Colonic mucosa (tissue), 4 donors: ENCODE results near the gene TNK1. TPM values are rescaled to one million over a fixed set of nuclear protein-coding genes. Genes with fewer than 3 reads are reported as not detected.
A peak's percentile ranks its signal among the peaks of the same experiment; 100 is the strongest.

Source experiments
- DNase-seq: peaks from one replicate; pipeline ENCODE4 v3.0.0-alpha.2; 2020
- H3K27ac ChIP-seq: fragments of 200-600 bp; one replicate; pipeline ENCODE4 v1.8.0; 2021
- H3K27me3 ChIP-seq: fragments of 200-600 bp; one replicate; pipeline ENCODE4 v1.8.0; 2021
- H3K36me3 ChIP-seq: fragments of 200-600 bp; one replicate; pipeline ENCODE4 v1.8.0; 2021
- H3K4me1 ChIP-seq: fragments of 200-600 bp; one replicate; pipeline ENCODE4 v1.8.0; 2021; ENCODE audit warnings: mild to moderate bottlenecking
- H3K4me3 ChIP-seq: fragments of 200-600 bp; one replicate; pipeline ENCODE4 v1.8.0; 2021
- H3K9ac ChIP-seq, 2 donors: one replicate each; pipeline ENCODE4 v1.7.0; 2013; ENCODE audit warnings: control low read depth in 2 of 2, low read depth in 2 of 2, low read length in 2 of 2
- H3K9me3 ChIP-seq: fragments of 200-600 bp; one replicate; pipeline ENCODE4 v1.8.0; 2021
- CTCF ChIP-seq: fragments of 200-600 bp; IDR thresholded peaks from one replicate; pipeline ENCODE4 v1.8.0; 2022; ENCODE audit warnings: antibody characterized with exemption, mild to moderate bottlenecking
- intact Hi-C: fragments of 100-400 bp; cut with DNase I; formaldehyde crosslinking; loops from one replicate; pipeline ENCODE4 v1.14.1; 2022
- total RNA-seq, 2 donors: library from RNA; stranded (reverse); fragmentation: NEBNext Ultra II Directional in 1 of 2; extraction: Animal tissue kit (Norgen Biotek cat#: 25700) in 1 of 2; gene quantifications; one replicate each; pipeline ENCODE4 v1.2.1, GENCODE V29; 2021
- donor health status: healthy.
- donor health status: DM: no; HTN: no; CAD: no.
- donor health status: DM: no; HTN: no; CAD: no.

Gene TNK1
- total RNA-seq, 2 donors from 2014 or later, result 18.0 to 22.6 TPM

- Histone ChIP-seq H3K4me1 (no peaks in the 10 kb centered on the region), H3K9me3 (no peaks in the 10 kb centered on the region), H3K4me3 (no peak overlapping the region), H3K27ac (no peak overlapping the region), H3K27me3 (no peaks in the 10 kb centered on the region), H3K36me3 (no peaks in the 10 kb centered on the region), H3K9ac (no peak overlapping the region)
- no peak for TF ChIP-seq CTCF
- intact Hi-C loops, result loop anchor here (10.0 kb wide), 1 partner anchor 154 kb away; the partner anchor contains the start of gene MPDU1
- no peak for DNase-seq
These were observed 50.3 kb downstream of the TNK1 start for GRCh38 chr17:7431231-7431630.

- Histone ChIP-seq H3K4me1 (peaks cover 8% of the 10 kb centered on the region), H3K27me3 (no peaks in the 10 kb centered on the region), H3K9ac (no peak overlapping the region), H3K9me3 (no peaks in the 10 kb centered on the region), H3K27ac (no peak overlapping the region), H3K4me3 (no peak overlapping the region), H3K36me3 (no peaks in the 10 kb centered on the region)
- DNase-seq, result no peak
- no peak for TF ChIP-seq CTCF
- intact Hi-C loops, result loop anchor here (10.0 kb wide), 1 partner anchor 153 kb away; the partner anchor contains the start of gene MPDU1
These were observed 51.4 kb downstream of the TNK1 start for GRCh38 chr17:7432296-7432695.

GRCh38 chr17:7435676-7436555 lies 55.0 kb downstream of the TNK1 start:
- H3K9me3 ChIP-seq, result no peaks in the 10 kb centered on the region
- H3K4me1 ChIP-seq, result peaks cover 18% of the 10 kb centered on the region
- peak; percentile 75 for DNase-seq
- H3K36me3 ChIP-seq, result no peaks in the 10 kb centered on the region
- peaks cover 31% of the 10 kb centered on the region for H3K27me3 ChIP-seq
- intact Hi-C loops, result loop anchor here (2.0 to 10.0 kb wide), 3 partner anchors 49 to 149 kb away; partner anchors contain the start of genes MPDU1, POLR2A and TMEM95
- H3K4me3 ChIP-seq, result peak overlapping the region; percentile 69
- TF ChIP-seq CTCF, result no peak
- peak overlapping the region; percentile 81 to 94 for H3K9ac ChIP-seq
- H3K27ac ChIP-seq, result peak overlapping the region; percentile 91

GRCh38 chr17:7436556-7437368 lies 55.9 kb downstream of the TNK1 start:
- Histone ChIP-seq H3K27ac (peak overlapping the region; percentile 91), H3K9me3 (no peaks in the 10 kb centered on the region), H3K9ac (peak overlapping the region; percentile 0 to 94), H3K36me3 (no peaks in the 10 kb centered on the region), H3K4me3 (peak overlapping the region; percentile 69), H3K27me3 (peaks cover 38% of the 10 kb centered on the region), H3K4me1 (peaks cover 18% of the 10 kb centered on the region)
- TF ChIP-seq CTCF, result peak; percentile 73
- intact Hi-C loops, result loop anchor here (2.0 to 10.0 kb wide), 3 partner anchors 48 to 148 kb away; partner anchors contain the start of genes MPDU1, POLR2A and TMEM95
- DNase-seq, result peak; percentile 80

GRCh38 chr17:7437369-7437863 lies 56.5 kb downstream of the TNK1 start:
- H3K4me1 ChIP-seq, result peaks cover 18% of the 10 kb centered on the region
- intact Hi-C loops, result loop anchor here (2.0 to 10.0 kb wide), 3 partner anchors 47 to 147 kb away; partner anchors contain the start of genes MPDU1, POLR2A and TMEM95
- no peak for TF ChIP-seq CTCF
- H3K36me3 ChIP-seq, result no peaks in the 10 kb centered on the region
- H3K27me3 ChIP-seq, result peaks cover 38% of the 10 kb centered on the region
- peak overlapping the region in 1 of 2 donors; percentile 26 for H3K9ac ChIP-seq
- no peaks in the 10 kb centered on the region for H3K9me3 ChIP-seq
- H3K4me3 ChIP-seq, result peak overlapping the region; percentile 69
- DNase-seq, result no peak
- peak overlapping the region; percentile 91 for H3K27ac ChIP-seq
